Endothelial cell (in vitro differentiated cells): Measurements from ENCODE around the gene DUT. TPM values are rescaled to one million over a fixed set of nuclear protein-coding genes. Genes with fewer than 3 reads are reported as not detected.

Experiments used
- DNase-seq: peaks from one replicate; pipeline ENCODE4 v3.0.0; 2021; ENCODE audit warnings: low spot score
- H3K27ac Mint-ChIP-seq: one replicate; pipeline ENCODE4 v1.8.0; 2021; ENCODE audit warnings: mixed read lengths, inconsistent platforms; ENCODE audit not compliant: unreplicated experiment
- H3K27me3 Mint-ChIP-seq: one replicate; pipeline ENCODE4 v1.8.0; 2021; ENCODE audit warnings: mild to moderate bottlenecking, moderate library complexity, mixed read lengths, inconsistent platforms; ENCODE audit not compliant: unreplicated experiment
- H3K36me3 Mint-ChIP-seq: one replicate; pipeline ENCODE4 v1.8.0; 2021; ENCODE audit warnings: mild to moderate bottlenecking, low read depth, mixed read lengths, inconsistent platforms; ENCODE audit not compliant: unreplicated experiment
- H3K4me1 Mint-ChIP-seq: one replicate; pipeline ENCODE4 v1.8.0; 2021; ENCODE audit warnings: mild to moderate bottlenecking, mixed read lengths, inconsistent platforms; ENCODE audit not compliant: unreplicated experiment
- H3K4me3 Mint-ChIP-seq: one replicate; pipeline ENCODE4 v1.8.0; 2021; ENCODE audit warnings: mild to moderate bottlenecking, mixed read lengths, inconsistent platforms; ENCODE audit not compliant: unreplicated experiment
- H3K9me3 Mint-ChIP-seq: one replicate; pipeline ENCODE4 v1.8.0; 2021; ENCODE audit warnings: mixed read lengths, inconsistent platforms; ENCODE audit not compliant: unreplicated experiment
- total RNA-seq: library from RNA; stranded (reverse); fragmentation: NEBNext Ultra II Directional; extraction: Animal tissue kit (Norgen Biotek cat#: 25700); gene quantifications from one replicate; pipeline ENCODE4 v1.2.1, GENCODE V29; 2021; ENCODE audit not compliant: unreplicated experiment
- TF ChIP-seq, protein P1 (sequence below): fragments of 200-600 bp; sonication (generic); IDR thresholded peaks from one replicate; pipeline ENCODE4 v1.5.0; 2021; ENCODE audit warnings: antibody characterized with exemption; ENCODE audit not compliant: unreplicated experiment

Gene DUT
- total RNA-seq, 1 donor from 2014 or later: 71.5 TPM

DNA sequence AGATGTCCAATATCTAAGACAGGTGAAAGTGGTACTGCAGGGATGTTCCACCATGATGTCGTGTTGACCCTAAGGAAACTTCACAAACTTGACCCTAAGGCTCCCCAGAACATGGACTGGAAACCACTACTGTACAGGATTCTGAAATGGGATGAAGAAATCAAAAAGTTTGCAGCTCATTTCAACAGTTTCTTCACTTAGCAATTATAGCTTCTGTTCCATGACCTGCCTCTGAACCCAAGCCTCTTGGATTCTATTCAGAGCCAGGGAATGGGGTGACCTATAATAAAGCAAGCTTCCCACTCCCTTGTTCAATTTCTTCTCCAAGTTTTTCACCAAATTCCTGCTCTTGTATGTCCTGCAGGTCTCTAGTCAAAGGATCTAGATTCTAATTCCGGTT is 40.7 kb downstream of the DUT start:
- Mint-ChIP-seq H3K27me3 (peaks cover 3% of the 10 kb centered on the region), H3K4me1 (no peaks in the 10 kb centered on the region), H3K27ac (no peak overlapping the region), H3K36me3 (no peaks in the 10 kb centered on the region), H3K9me3 (no peaks in the 10 kb centered on the region), H3K4me3 (no peak overlapping the region)
- TF ChIP-seq, protein P1, sequence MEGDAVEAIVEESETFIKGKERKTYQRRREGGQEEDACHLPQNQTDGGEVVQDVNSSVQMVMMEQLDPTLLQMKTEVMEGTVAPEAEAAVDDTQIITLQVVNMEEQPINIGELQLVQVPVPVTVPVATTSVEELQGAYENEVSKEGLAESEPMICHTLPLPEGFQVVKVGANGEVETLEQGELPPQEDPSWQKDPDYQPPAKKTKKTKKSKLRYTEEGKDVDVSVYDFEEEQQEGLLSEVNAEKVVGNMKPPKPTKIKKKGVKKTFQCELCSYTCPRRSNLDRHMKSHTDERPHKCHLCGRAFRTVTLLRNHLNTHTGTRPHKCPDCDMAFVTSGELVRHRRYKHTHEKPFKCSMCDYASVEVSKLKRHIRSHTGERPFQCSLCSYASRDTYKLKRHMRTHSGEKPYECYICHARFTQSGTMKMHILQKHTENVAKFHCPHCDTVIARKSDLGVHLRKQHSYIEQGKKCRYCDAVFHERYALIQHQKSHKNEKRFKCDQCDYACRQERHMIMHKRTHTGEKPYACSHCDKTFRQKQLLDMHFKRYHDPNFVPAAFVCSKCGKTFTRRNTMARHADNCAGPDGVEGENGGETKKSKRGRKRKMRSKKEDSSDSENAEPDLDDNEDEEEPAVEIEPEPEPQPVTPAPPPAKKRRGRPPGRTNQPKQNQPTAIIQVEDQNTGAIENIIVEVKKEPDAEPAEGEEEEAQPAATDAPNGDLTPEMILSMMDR: no peak
- no peak for DNase-seq

DNA sequence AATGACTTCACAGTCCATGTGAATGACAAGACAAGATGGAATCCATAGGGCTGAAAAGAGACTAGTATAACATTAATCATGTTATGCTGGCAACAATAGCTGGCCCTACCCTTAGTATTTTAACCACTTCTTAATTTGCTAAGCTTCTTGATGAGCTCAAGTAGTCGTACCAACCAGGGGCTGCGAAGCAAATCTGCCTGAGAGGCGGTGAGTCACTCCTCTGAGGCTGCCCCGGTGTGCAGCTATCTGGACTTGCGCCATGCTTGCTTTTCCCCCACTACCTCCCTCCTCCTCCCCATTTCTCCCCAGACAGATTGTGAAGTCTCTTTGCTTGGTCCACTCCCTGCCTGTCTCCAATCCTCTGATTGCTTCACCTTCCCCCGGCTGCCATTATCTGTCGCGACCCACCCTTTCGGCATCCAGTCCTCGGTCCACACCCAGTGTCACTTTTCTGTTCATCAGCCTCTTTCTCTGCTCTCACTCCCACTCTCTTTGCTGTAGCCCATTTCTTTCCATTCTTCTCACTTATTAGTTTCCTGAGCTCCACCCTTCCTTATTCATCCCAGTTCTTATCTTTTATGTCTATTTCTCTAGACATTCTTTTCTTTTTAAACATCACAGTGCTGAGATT is 42.7 kb downstream of the DUT start:
- Mint-ChIP-seq H3K4me3 (no peak overlapping the region), H3K9me3 (peaks cover 5% of the 10 kb centered on the region), H3K27ac (no peak overlapping the region), H3K4me1 (no peaks in the 10 kb centered on the region), H3K36me3 (peaks cover 4% of the 10 kb centered on the region), H3K27me3 (peaks cover 3% of the 10 kb centered on the region)
- TF ChIP-seq, protein P1: no peak
- no peak for DNase-seq

DNA sequence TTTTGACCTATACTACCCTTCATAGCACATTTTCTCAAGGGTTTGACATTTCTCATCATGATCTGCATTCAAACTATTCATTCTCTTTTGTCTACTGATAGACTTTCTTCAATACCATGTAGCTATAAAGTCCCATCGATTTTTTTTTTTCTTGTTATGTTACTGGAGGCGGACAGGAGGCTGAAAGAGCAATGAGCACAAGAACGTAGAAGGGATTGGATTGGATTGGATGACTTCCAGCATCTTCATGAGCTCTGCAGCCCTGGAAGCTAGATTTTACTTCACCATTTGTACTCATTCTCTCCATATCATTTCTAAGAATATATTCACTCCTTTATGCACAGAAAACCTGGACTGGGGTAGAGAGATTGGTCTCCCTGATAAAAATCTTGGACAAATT is 43.2 kb downstream of the DUT start:
- Mint-ChIP-seq H3K27ac (no peak overlapping the region), H3K9me3 (peaks cover 5% of the 10 kb centered on the region), H3K4me3 (no peak overlapping the region), H3K27me3 (peaks cover 3% of the 10 kb centered on the region), H3K4me1 (no peaks in the 10 kb centered on the region), H3K36me3 (peaks cover 4% of the 10 kb centered on the region)
- TF ChIP-seq, protein P1: no peak
- DNase-seq: no peak

DNA sequence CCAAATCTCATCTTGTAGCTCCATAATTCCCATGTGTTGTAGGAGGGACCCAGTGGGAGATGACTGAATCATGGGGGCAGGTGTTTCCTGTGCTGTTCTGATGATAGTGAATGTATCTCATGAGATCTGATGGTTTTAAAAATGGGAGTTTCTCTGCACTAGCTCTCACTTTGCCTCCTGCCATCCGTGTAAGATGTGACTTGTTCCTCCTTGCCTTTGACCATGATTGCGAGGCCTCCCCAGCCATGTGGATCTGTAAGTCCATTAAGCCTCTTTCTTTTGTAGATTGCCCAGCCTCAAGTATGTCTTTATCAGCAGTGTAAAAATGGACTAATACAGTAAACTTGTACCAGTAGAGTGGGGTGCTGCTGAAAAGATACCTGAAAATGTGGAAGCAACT is 44.5 kb downstream of the DUT start:
- peaks cover 4% of the 10 kb centered on the region for H3K36me3 Mint-ChIP-seq
- no peak overlapping the region for H3K27ac Mint-ChIP-seq
- TF ChIP-seq, protein P1: no peak
- no peak for DNase-seq
- peaks cover 3% of the 10 kb centered on the region for H3K27me3 Mint-ChIP-seq
- H3K4me1 Mint-ChIP-seq: peaks cover under 1% of the 10 kb centered on the region
- H3K4me3 Mint-ChIP-seq: no peak overlapping the region
- peaks cover 5% of the 10 kb centered on the region for H3K9me3 Mint-ChIP-seq

DNA sequence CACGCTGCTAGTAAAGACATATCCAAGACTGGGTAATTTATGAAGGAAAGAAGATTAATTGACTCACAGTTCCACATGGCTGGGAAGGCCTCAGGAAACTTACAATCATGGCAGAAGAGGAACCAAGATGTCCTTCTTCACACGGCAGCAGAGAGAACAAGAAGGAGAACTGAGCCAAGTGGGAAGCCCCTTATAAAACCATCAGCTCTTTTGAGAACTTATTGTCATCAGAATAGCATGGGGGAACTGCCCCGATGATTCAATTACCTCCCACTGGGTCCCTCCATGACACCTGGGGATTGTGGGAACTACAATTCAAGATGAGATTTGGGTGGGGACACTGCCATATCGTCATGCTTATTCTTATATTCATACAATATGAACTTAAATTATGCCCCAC is 49.0 kb downstream of the DUT start:
- Mint-ChIP-seq H3K4me3 (no peak overlapping the region), H3K27me3 (no peaks in the 10 kb centered on the region), H3K9me3 (peaks cover 5% of the 10 kb centered on the region), H3K27ac (no peak overlapping the region), H3K4me1 (peaks cover 4% of the 10 kb centered on the region), H3K36me3 (peaks cover 4% of the 10 kb centered on the region)
- TF ChIP-seq, protein P1: no peak
- DNase-seq: no peak
